ENCODE data around the gene HRH1. TPM values are rescaled to one million over a fixed set of nuclear protein-coding genes. Genes with fewer than 3 reads are reported as not detected.
"Not testable (repeated sequence)": the region's sequence is repeated elsewhere in the genome, so short reads cannot be mapped to it uniquely, and the experiment has no call there.

Gene HRH1
- total RNA-seq, 2 donors from 2014 or later: 1.1 to 4.7 TPM

- ATAC-seq (replicated peaks): no peak
- Mint-ChIP-seq H3K4me1 (no peaks in the 10 kb centered on the region), H3K4me3 (no peak overlapping the region), H3K27ac (no peak overlapping the region), H3K36me3 (ENCODE audit: low read depth) (no peaks in the 10 kb centered on the region), H3K27me3 (peaks cover 54% of the 10 kb centered on the region), H3K9me3 (no peaks in the 10 kb centered on the region)
These were observed 1.2 kb downstream of the HRH1 start for GRCh38 chr3:11155341-11156025.

- Mint-ChIP-seq H3K36me3 (ENCODE audit: low read depth) (no peaks in the 10 kb centered on the region), H3K27ac (no peak overlapping the region), H3K27me3 (peaks cover 55% of the 10 kb centered on the region), H3K9me3 (no peaks in the 10 kb centered on the region), H3K4me3 (no peak overlapping the region), H3K4me1 (no peaks in the 10 kb centered on the region)
- no peak for ATAC-seq (replicated peaks)
These were observed 1.7 kb downstream of the HRH1 start for GRCh38 chr3:11156026-11156410.

- ATAC-seq (replicated peaks): no peak
- Mint-ChIP-seq H3K4me3 (no peak overlapping the region), H3K27ac (no peak overlapping the region), H3K27me3 (peaks cover 47% of the 10 kb centered on the region), H3K9me3 (no peaks in the 10 kb centered on the region), H3K36me3 (ENCODE audit: low read depth) (no peaks in the 10 kb centered on the region), H3K4me1 (no peaks in the 10 kb centered on the region)
These were observed 3.1 kb downstream of the HRH1 start for GRCh38 chr3:11157421-11157820.

- no peak for ATAC-seq (replicated peaks)
- Mint-ChIP-seq H3K4me3 (no peak overlapping the region), H3K27ac (no peak overlapping the region), H3K4me1 (no peaks in the 10 kb centered on the region), H3K9me3 (no peaks in the 10 kb centered on the region), H3K27me3 (peaks cover 52% of the 10 kb centered on the region), H3K36me3 (ENCODE audit: low read depth) (no peaks in the 10 kb centered on the region)
These were observed 5.2 kb downstream of the HRH1 start for GRCh38 chr3:11159421-11159904.

GRCh38 chr3:11161666-11162065 lies 7.4 kb downstream of the HRH1 start:
- H3K4me3 Mint-ChIP-seq: no peak overlapping the region
- no peak overlapping the region for H3K27ac Mint-ChIP-seq
- no peaks in the 10 kb centered on the region for H3K9me3 Mint-ChIP-seq
- no peaks in the 10 kb centered on the region for H3K36me3 Mint-ChIP-seq (ENCODE audit: low read depth)
- no peaks in the 10 kb centered on the region for H3K4me1 Mint-ChIP-seq
- H3K27me3 Mint-ChIP-seq: peaks cover 33% of the 10 kb centered on the region
- ATAC-seq (replicated peaks): no peak

- Mint-ChIP-seq H3K9me3 (no peaks in the 10 kb centered on the region), H3K4me3 (no peak overlapping the region), H3K27me3 (peaks cover 24% of the 10 kb centered on the region), H3K4me1 (no peaks in the 10 kb centered on the region), H3K36me3 (ENCODE audit: low read depth) (no peaks in the 10 kb centered on the region), H3K27ac (no peak overlapping the region)
- ATAC-seq (replicated peaks): no peak
These were observed 8.4 kb downstream of the HRH1 start for GRCh38 chr3:11162401-11163345.

GRCh38 chr3:11164607-11165006 lies 10.3 kb downstream of the HRH1 start:
- peaks cover 29% of the 10 kb centered on the region for H3K27me3 Mint-ChIP-seq
- H3K36me3 Mint-ChIP-seq (ENCODE audit: low read depth): no peaks in the 10 kb centered on the region
- no peak for ATAC-seq (replicated peaks)
- no peak overlapping the region for H3K27ac Mint-ChIP-seq
- no peaks in the 10 kb centered on the region for H3K4me1 Mint-ChIP-seq
- H3K9me3 Mint-ChIP-seq: no peaks in the 10 kb centered on the region
- H3K4me3 Mint-ChIP-seq: no peak overlapping the region

- no peaks in the 10 kb centered on the region for H3K36me3 Mint-ChIP-seq (ENCODE audit: low read depth)
- no peaks in the 10 kb centered on the region for H3K4me1 Mint-ChIP-seq
- no peaks in the 10 kb centered on the region for H3K9me3 Mint-ChIP-seq
- H3K27ac Mint-ChIP-seq: no peak overlapping the region
- no peak for ATAC-seq (replicated peaks)
- no peak overlapping the region for H3K4me3 Mint-ChIP-seq
- peaks cover 24% of the 10 kb centered on the region for H3K27me3 Mint-ChIP-seq
These were observed 11.2 kb downstream of the HRH1 start for GRCh38 chr3:11165476-11165875.

- peaks cover 25% of the 10 kb centered on the region for H3K27me3 Mint-ChIP-seq
- not testable (repeated sequence) for H3K4me3 Mint-ChIP-seq; H3K9me3 Mint-ChIP-seq; ATAC-seq (replicated peaks); H3K27ac Mint-ChIP-seq; H3K4me1 Mint-ChIP-seq; H3K36me3 Mint-ChIP-seq (ENCODE audit: low read depth)
These were observed 12.6 kb downstream of the HRH1 start for GRCh38 chr3:11166807-11167400.

- Mint-ChIP-seq H3K9me3 (no peaks in the 10 kb centered on the region), H3K27me3 (peaks cover 22% of the 10 kb centered on the region), H3K27ac (no peak overlapping the region), H3K36me3 (ENCODE audit: low read depth) (no peaks in the 10 kb centered on the region), H3K4me3 (no peak overlapping the region), H3K4me1 (no peaks in the 10 kb centered on the region)
- no peak for ATAC-seq (replicated peaks)
These were observed 13.3 kb downstream of the HRH1 start for GRCh38 chr3:11167590-11167989.

- ATAC-seq (replicated peaks): no peak
- no peak overlapping the region for H3K4me3 Mint-ChIP-seq
These were observed 14.1 kb downstream of the HRH1 start for GRCh38 chr3:11168406-11168805.

GRCh38 chr3:11168881-11169805 lies 14.8 kb downstream of the HRH1 start:
- ATAC-seq (replicated peaks): no peak
- Mint-ChIP-seq H3K27me3 (peaks cover 10% of the 10 kb centered on the region), H3K4me1 (no peaks in the 10 kb centered on the region), H3K36me3 (ENCODE audit: low read depth) (no peaks in the 10 kb centered on the region), H3K9me3 (no peaks in the 10 kb centered on the region), H3K27ac (no peak overlapping the region), H3K4me3 (no peak overlapping the region)

More at GRCh38 chr3:11168406-11168805, 14.1 kb downstream of the HRH1 start:
- Mint-ChIP-seq H3K27me3 (peaks cover 16% of the 10 kb centered on the region), H3K9me3 (no peaks in the 10 kb centered on the region), H3K4me1 (no peaks in the 10 kb centered on the region), H3K27ac (no peak overlapping the region), H3K36me3 (ENCODE audit: low read depth) (no peaks in the 10 kb centered on the region)

- Mint-ChIP-seq H3K36me3 (ENCODE audit: low read depth) (no peaks in the 10 kb centered on the region), H3K27ac (no peak overlapping the region), H3K27me3 (peaks cover 10% of the 10 kb centered on the region), H3K4me3 (no peak overlapping the region), H3K4me1 (no peaks in the 10 kb centered on the region), H3K9me3 (no peaks in the 10 kb centered on the region)
- no peak for ATAC-seq (replicated peaks)
These were observed 15.9 kb downstream of the HRH1 start for GRCh38 chr3:11170052-11170770.

All from activated T-helper 17 cell treated with anti-CD3 and anti-CD28 coated beads, Interleukin-2, amount 50 U/mL, for 72 hours (primary cell).